NCI-H345 (cell line): Measurements from ENCODE around the gene DTNBP1.

Source experiments
- DNase-seq: peaks from one replicate; lab custom pipeline; 2025; lab: John Stamatoyannopoulos, UW

The DTNBP1 gene

GRCh38 chr6:15479761-15480160 is 183.1 kb downstream of the DTNBP1 start:
- no peak for DNase-seq

- no peak for DNase-seq
Observed at GRCh38 chr6:15477746-15478145, 185.1 kb downstream of the DTNBP1 start.

GRCh38 chr6:15476631-15477380 is 186.0 kb downstream of the DTNBP1 start:
- DNase-seq = no peak

- DNase-seq = no peak
Observed at GRCh38 chr6:15475872-15476271, 187.0 kb downstream of the DTNBP1 start.

GRCh38 chr6:15475261-15475660 is 187.6 kb downstream of the DTNBP1 start:
- no peak for DNase-seq

- DNase-seq = no peak
Observed at GRCh38 chr6:15474196-15474595, 188.6 kb downstream of the DTNBP1 start.

GRCh38 chr6:15473741-15474161 is 189.1 kb downstream of the DTNBP1 start:
- DNase-seq = no peak

GRCh38 chr6:15473174-15473573 is 189.7 kb downstream of the DTNBP1 start:
- DNase-seq = no peak
